Natural killer cell (primary cell): ENCODE measurements around the gene RAPGEF5. TPM values are rescaled to one million over a fixed set of nuclear protein-coding genes. Genes with fewer than 3 reads are reported as not detected.

ENCODE experiments used
- ATAC-seq, 3 donors: fragments of 150-1000 bp in 2 of 3; fragments of 200-7000 bp in 1 of 3; cut with Tn5 transposase; 1 replicate in 1 of 3; 2 replicates in 2 of 3; pipeline ENCODE4 v1.10.0; 2021; ENCODE audit warnings: mild to moderate bottlenecking in 2 of 3, moderate library complexity in 2 of 3
- DNase-seq, 2 donors: peaks; one replicate each; pipeline versions ENCODE4 v3.0.0 to v3.0.0-alpha.2; 2013 to 2021; ENCODE audit warnings: mixed read lengths in 1 of 2
- H3K27ac ChIP-seq: one replicate; pipeline ENCODE4 v1.5.1; 2013; ENCODE audit warnings: mild to moderate bottlenecking, low read length
- H3K27me3 ChIP-seq: one replicate; pipeline ENCODE4 v1.6.1; 2013; ENCODE audit warnings: low read length; ENCODE audit not compliant: control insufficient read depth, insufficient read depth
- H3K36me3 ChIP-seq: one replicate; pipeline ENCODE4 v1.6.1; 2013; ENCODE audit warnings: low read length; ENCODE audit not compliant: control insufficient read depth, insufficient read depth
- H3K4me1 ChIP-seq: one replicate; pipeline ENCODE4 v1.6.1; 2013; ENCODE audit warnings: low read length; ENCODE audit not compliant: control insufficient read depth, insufficient read depth
- H3K4me3 ChIP-seq: one replicate; pipeline ENCODE4 v1.5.1; 2013; ENCODE audit warnings: low read length
- H3K9me3 ChIP-seq: one replicate; pipeline ENCODE4 v1.6.1; 2013; ENCODE audit warnings: low read length; ENCODE audit not compliant: control insufficient read depth, insufficient read depth
- H3K27ac Mint-ChIP-seq, 2 donors: one replicate each; pipeline ENCODE4 v1.8.0; 2022; ENCODE audit warnings: mild to moderate bottlenecking in 2 of 2, mixed read lengths in 2 of 2, moderate library complexity in 1 of 2
- H3K27me3 Mint-ChIP-seq, 2 donors: one replicate each; pipeline ENCODE4 v1.8.0; 2022; ENCODE audit warnings: low read depth in 2 of 2, mixed read lengths in 2 of 2
- H3K36me3 Mint-ChIP-seq: one replicate; pipeline ENCODE4 v1.8.0; 2022; ENCODE audit warnings: mixed read lengths
- H3K4me1 Mint-ChIP-seq, 2 donors: one replicate each; pipeline ENCODE4 v1.8.0; 2022; ENCODE audit warnings: mixed read lengths in 2 of 2
- H3K4me3 Mint-ChIP-seq: one replicate; pipeline ENCODE4 v1.8.0; 2022; ENCODE audit warnings: mild to moderate bottlenecking, moderate library complexity, mixed read lengths
- H3K9me3 Mint-ChIP-seq, 2 donors: one replicate each; pipeline ENCODE4 v1.8.0; 2022; ENCODE audit warnings: mixed read lengths in 2 of 2
- CTCF ChIP-seq: fragments of 200-600 bp; IDR thresholded peaks from one replicate; pipeline ENCODE4 v1.8.0; 2022; ENCODE audit warnings: antibody characterized with exemption
- WGBS: methylation state at CpG from one replicate; pipeline ENCODE4 v1.1.7; 2013; ENCODE audit warnings: missing lambda C conversion rate; ENCODE audit not compliant: insufficient coverage; 5-methylcytosine and 5-hydroxymethylcytosine counted together
- intact Hi-C: fragments of 100-400 bp; cut with micrococcal nuclease; formaldehyde crosslinking; loops from one replicate; pipeline ENCODE4 v1.14.2; 2022
- total RNA-seq, 4 donors: library from RNA; stranded (reverse); fragments of 120-200 nt in 1 of 4; gene quantifications; one replicate each; pipeline versions ENCODE4 v1.2.3 to v1.2.4, GENCODE V29; 2013 to 2022

The RAPGEF5 gene
- total RNA-seq, 3 donors from 2014 or later (not counting 1 experiment from before 2014, with no cell fraction given) = 0.26 to 0.33 TPM; not detected in 1

DNA sequence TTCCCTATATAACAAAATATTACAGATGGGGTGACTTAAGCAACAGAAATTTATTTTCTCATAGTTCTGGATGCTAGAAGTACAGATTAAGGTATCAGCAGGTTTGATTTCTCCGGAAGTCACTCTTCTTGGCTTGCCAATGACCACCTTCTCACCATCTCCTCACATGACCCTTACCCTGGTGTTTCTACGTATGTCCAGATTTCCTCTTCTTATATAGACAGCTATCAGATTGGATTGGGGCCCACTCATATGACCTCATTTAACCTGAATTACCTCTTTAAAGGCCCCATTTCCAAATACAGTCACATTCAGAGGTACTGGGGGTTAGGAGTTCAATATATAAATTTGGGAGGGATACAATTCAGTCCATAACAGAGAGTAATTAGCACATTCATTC, 17.0 kb upstream of the RAPGEF5 start:
- intact Hi-C loops = no loop called here
- Mint-ChIP-seq H3K27me3 (peaks cover 0 to 8% of the 10 kb centered on the region in 2 donors), H3K9me3 (no peaks in the 10 kb centered on the region), H3K36me3 (no peaks in the 10 kb centered on the region), H3K4me3 (no peak overlapping the region), H3K27ac (no peak overlapping the region), H3K4me1 (no peaks in the 10 kb centered on the region)
- 91% methylated on average over 2 of the region's 2 CpGs for WGBS
- no peak for DNase-seq
- no peak for TF ChIP-seq CTCF
- no peaks in the 10 kb centered on the region for H3K9me3 ChIP-seq
- no peak for ATAC-seq
- H3K27ac ChIP-seq = no peak overlapping the region
- no peaks in the 10 kb centered on the region for H3K4me1 ChIP-seq
- H3K27me3 ChIP-seq = no peaks in the 10 kb centered on the region
- H3K36me3 ChIP-seq = no peaks in the 10 kb centered on the region
- no peak overlapping the region for H3K4me3 ChIP-seq

DNA sequence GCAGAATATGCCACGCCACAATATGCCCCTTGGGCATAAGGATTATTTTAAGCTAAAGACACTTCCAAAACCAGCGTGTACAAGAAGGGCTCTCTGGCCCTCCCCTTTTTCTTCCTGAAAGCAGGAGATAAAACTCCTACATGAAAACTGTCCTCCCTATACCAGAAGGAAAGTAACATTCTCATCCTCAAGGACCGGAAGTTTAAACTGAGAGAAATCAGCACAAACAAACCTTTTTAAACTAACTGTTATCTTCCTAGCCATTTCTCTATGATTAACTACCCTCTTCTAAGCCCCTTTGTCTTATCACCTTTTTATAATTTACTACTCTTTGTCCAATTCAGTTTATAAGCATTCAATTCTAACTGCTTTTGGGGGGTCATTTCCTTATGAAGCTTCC, 16.4 kb upstream of the RAPGEF5 start:
- ATAC-seq (no peak), DNase-seq (no peak)
- Mint-ChIP-seq H3K36me3 (no peaks in the 10 kb centered on the region), H3K27ac (no peak overlapping the region), H3K27me3 (peaks cover 0 to 8% of the 10 kb centered on the region in 2 donors), H3K9me3 (no peaks in the 10 kb centered on the region), H3K4me3 (no peak overlapping the region), H3K4me1 (no peaks in the 10 kb centered on the region)
- no peak overlapping the region for H3K4me3 ChIP-seq
- no peak overlapping the region for H3K27ac ChIP-seq
- no peaks in the 10 kb centered on the region for H3K9me3 ChIP-seq
- intact Hi-C loops = no loop called here
- 81% methylated on average over 3 of the region's 3 CpGs for WGBS
- H3K36me3 ChIP-seq = no peaks in the 10 kb centered on the region
- no peak for TF ChIP-seq CTCF
- H3K27me3 ChIP-seq = no peaks in the 10 kb centered on the region
- H3K4me1 ChIP-seq = no peaks in the 10 kb centered on the region

DNA sequence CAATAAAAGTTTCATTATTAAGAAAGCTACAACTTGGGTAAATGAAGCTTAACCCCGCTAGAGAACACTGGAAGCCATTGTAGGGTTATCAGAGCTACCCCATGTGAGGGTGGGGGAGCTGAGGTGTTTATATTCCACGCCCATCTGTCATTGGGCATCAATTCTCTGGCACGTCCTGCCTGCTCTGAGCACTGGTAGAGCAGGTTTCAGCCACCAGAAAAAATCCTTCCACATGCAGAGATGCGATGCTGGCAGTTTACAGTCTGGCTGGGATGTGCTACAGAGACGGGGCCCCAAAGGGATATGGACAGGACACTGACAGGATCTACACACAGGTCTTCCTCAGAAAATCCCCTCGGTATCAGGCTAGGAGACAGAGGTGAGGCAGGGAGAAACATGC, 15.9 kb upstream of the RAPGEF5 start:
- DNase-seq (no peak), ATAC-seq (no peak)
- peaks cover 0 to 8% of the 10 kb centered on the region in 2 donors for H3K27me3 Mint-ChIP-seq
- no peak overlapping the region for H3K27ac Mint-ChIP-seq
- Histone ChIP-seq H3K27me3 (no peaks in the 10 kb centered on the region), H3K27ac (no peak overlapping the region), H3K4me3 (no peak overlapping the region), H3K36me3 (no peaks in the 10 kb centered on the region), H3K4me1 (no peaks in the 10 kb centered on the region), H3K9me3 (no peaks in the 10 kb centered on the region)
- H3K36me3 Mint-ChIP-seq = no peaks in the 10 kb centered on the region
- 94% methylated on average over 6 of the region's 6 CpGs for WGBS
- no peak overlapping the region for H3K4me3 Mint-ChIP-seq
- no peaks in the 10 kb centered on the region for H3K9me3 Mint-ChIP-seq
- intact Hi-C loops = no loop called here
- no peak for TF ChIP-seq CTCF
- H3K4me1 Mint-ChIP-seq = no peaks in the 10 kb centered on the region

DNA sequence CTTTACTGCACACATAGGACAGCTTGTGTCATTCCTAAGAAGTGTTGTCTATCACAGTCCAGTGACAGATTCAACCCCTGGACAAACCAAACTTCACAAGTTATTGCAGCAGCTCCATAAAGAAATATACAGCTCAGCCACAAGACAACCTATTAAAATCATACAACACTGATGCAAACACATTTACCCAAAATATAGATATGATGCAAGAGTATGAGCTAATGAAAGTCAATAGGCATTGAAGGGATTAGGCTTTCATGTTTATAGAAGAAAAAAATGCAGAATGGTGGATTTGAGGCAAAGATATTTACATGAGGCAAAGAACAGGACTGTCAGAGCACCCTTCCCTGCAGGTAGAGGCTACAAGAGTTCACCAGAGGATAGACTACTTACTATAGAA, 14.9 kb upstream of the RAPGEF5 start:
- Mint-ChIP-seq H3K27ac (no peak overlapping the region), H3K27me3 (peaks cover 0 to 5% of the 10 kb centered on the region in 2 donors), H3K4me1 (no peaks in the 10 kb centered on the region), H3K9me3 (no peaks in the 10 kb centered on the region), H3K4me3 (no peak overlapping the region), H3K36me3 (no peaks in the 10 kb centered on the region)
- H3K9me3 ChIP-seq = no peaks in the 10 kb centered on the region
- H3K36me3 ChIP-seq = no peaks in the 10 kb centered on the region
- no peak for TF ChIP-seq CTCF
- H3K4me1 ChIP-seq = no peaks in the 10 kb centered on the region
- DNase-seq (no peak), ATAC-seq (no peak)
- H3K27me3 ChIP-seq = no peaks in the 10 kb centered on the region
- H3K27ac ChIP-seq = no peak overlapping the region
- H3K4me3 ChIP-seq = no peak overlapping the region
- intact Hi-C loops = no loop called here
